ENCODE measurements around the gene GALNT18. TPM values are rescaled to one million over a fixed set of nuclear protein-coding genes. Genes with fewer than 3 reads are reported as not detected.

GALNT18 gene
- total and polyA plus RNA-seq, 4 donors: 17.7 to 109 (median 63.7) TPM

GRCh38 chr11:11252403-11252802 is 369.4 kb downstream of the GALNT18 start:
- no peaks in the 10 kb centered on the region for H3K36me3 ChIP-seq (ENCODE audit: control insufficient read depth in 4 of 4, insufficient read depth in 4 of 4, low read length in 4 of 4)
- ATAC-seq (ENCODE audit: insufficient read depth, low FRiP score) (no peak), DNase-seq (no peak)
- no peaks in the 10 kb centered on the region for H3K9me3 ChIP-seq (ENCODE audit: control insufficient read depth in 4 of 4, insufficient read depth in 3 of 4, low read length in 3 of 4)
- H3K9ac ChIP-seq (ENCODE audit: insufficient read depth in 1 of 2, low read length in 2 of 2): no peak overlapping the region
- WGBS, 2 donors: 88 to 94% methylated on average over 6 of the region's 6 CpGs
- TF ChIP-seq CTCF (IDR thresholded peaks at IDR 0.05; ENCODE audit: control extremely low read depth, extremely low read depth): no peak
- H3K27ac ChIP-seq (ENCODE audit: low read depth in 1 of 2, low read length in 1 of 2): no peak overlapping the region
- H3K27me3 ChIP-seq (ENCODE audit: control insufficient read depth in 3 of 3, insufficient read depth in 3 of 3, low read length in 2 of 3): no peaks in the 10 kb centered on the region
- H3K4me1 ChIP-seq (ENCODE audit: control insufficient read depth in 5 of 5, insufficient read depth in 5 of 5, low read length in 5 of 5): peaks cover 0 to 4% (median 0%) of the 10 kb centered on the region in 5 donors
- no peak overlapping the region for H3K4me3 ChIP-seq

GRCh38 chr11:11251394-11251970 is 370.3 kb downstream of the GALNT18 start:
- 78 to 83% methylated on average over 4 of the region's 4 CpGs for WGBS, 2 donors
- H3K27me3 ChIP-seq (ENCODE audit: control insufficient read depth in 3 of 3, insufficient read depth in 3 of 3, low read length in 2 of 3): no peaks in the 10 kb centered on the region

GRCh38 chr11:11250470-11250869 is 371.3 kb downstream of the GALNT18 start:
- Histone ChIP-seq H3K4me1 (ENCODE audit: control insufficient read depth in 5 of 5, insufficient read depth in 5 of 5, low read length in 5 of 5) (peaks cover 0 to 10% (median 0%) of the 10 kb centered on the region in 5 donors), H3K9ac (ENCODE audit: insufficient read depth in 1 of 2, low read length in 2 of 2) (no peak overlapping the region), H3K36me3 (ENCODE audit: control insufficient read depth in 4 of 4, insufficient read depth in 4 of 4, low read length in 4 of 4) (no peaks in the 10 kb centered on the region), H3K27ac (ENCODE audit: low read depth in 1 of 2, low read length in 1 of 2) (no peak overlapping the region), H3K27me3 (ENCODE audit: control insufficient read depth in 3 of 3, insufficient read depth in 3 of 3, low read length in 2 of 3) (no peaks in the 10 kb centered on the region), H3K9me3 (ENCODE audit: control insufficient read depth in 4 of 4, insufficient read depth in 3 of 4, low read length in 3 of 4) (no peaks in the 10 kb centered on the region), H3K4me3 (no peak overlapping the region)
- no peak for TF ChIP-seq CTCF (IDR thresholded peaks at IDR 0.05; ENCODE audit: control extremely low read depth, extremely low read depth)
- WGBS, 2 donors: 53 to 66% methylated on average over 2 of the region's 2 CpGs
- ATAC-seq (ENCODE audit: insufficient read depth, low FRiP score) (no peak), DNase-seq (no peak)

More at GRCh38 chr11:11251394-11251970, 370.3 kb downstream of the GALNT18 start:
- ATAC-seq (ENCODE audit: insufficient read depth, low FRiP score) (no peak), DNase-seq (no peak)
- Histone ChIP-seq H3K4me3 (no peak overlapping the region), H3K4me1 (ENCODE audit: control insufficient read depth in 5 of 5, insufficient read depth in 5 of 5, low read length in 5 of 5) (peaks cover 0 to 4% (median 0%) of the 10 kb centered on the region in 5 donors), H3K9ac (ENCODE audit: insufficient read depth in 1 of 2, low read length in 2 of 2) (no peak overlapping the region), H3K27ac (ENCODE audit: low read depth in 1 of 2, low read length in 1 of 2) (no peak overlapping the region), H3K36me3 (ENCODE audit: control insufficient read depth in 4 of 4, insufficient read depth in 4 of 4, low read length in 4 of 4) (no peaks in the 10 kb centered on the region), H3K9me3 (ENCODE audit: control insufficient read depth in 4 of 4, insufficient read depth in 3 of 4, low read length in 3 of 4) (no peaks in the 10 kb centered on the region)
- TF ChIP-seq CTCF (IDR thresholded peaks at IDR 0.05; ENCODE audit: control extremely low read depth, extremely low read depth): no peak

GRCh38 chr11:11247576-11247975 is 374.2 kb downstream of the GALNT18 start:
- Histone ChIP-seq H3K27ac (ENCODE audit: low read depth in 1 of 2, low read length in 1 of 2) (no peak overlapping the region), H3K36me3 (ENCODE audit: control insufficient read depth in 4 of 4, insufficient read depth in 4 of 4, low read length in 4 of 4) (no peaks in the 10 kb centered on the region), H3K4me3 (no peak overlapping the region), H3K27me3 (ENCODE audit: control insufficient read depth in 3 of 3, insufficient read depth in 3 of 3, low read length in 2 of 3) (no peaks in the 10 kb centered on the region), H3K4me1 (ENCODE audit: control insufficient read depth in 5 of 5, insufficient read depth in 5 of 5, low read length in 5 of 5) (peaks cover 2 to 29% (median 10%) of the 10 kb centered on the region in 5 donors), H3K9ac (ENCODE audit: insufficient read depth in 1 of 2, low read length in 2 of 2) (no peak overlapping the region), H3K9me3 (ENCODE audit: control insufficient read depth in 4 of 4, insufficient read depth in 3 of 4, low read length in 3 of 4) (no peaks in the 10 kb centered on the region)
- WGBS, 2 donors: 75 to 85% methylated on average over 2 of the region's 2 CpGs
- ATAC-seq (ENCODE audit: insufficient read depth, low FRiP score) (no peak), DNase-seq (no peak)
- no peak for TF ChIP-seq CTCF (IDR thresholded peaks at IDR 0.05; ENCODE audit: control extremely low read depth, extremely low read depth)
